SIG-M5 (cell line): Measurements from ENCODE around the gene ELMO1.

Source experiments
- DNase-seq: peaks from one replicate; lab custom pipeline; 2025; lab: John Stamatoyannopoulos, UW

The ELMO1 gene

GRCh38 chr7:37408291-37409228 is 40.1 kb downstream of the ELMO1 start:
- no peak for DNase-seq

- DNase-seq, result no peak
Measured at GRCh38 chr7:37405603-37406122, 43.0 kb downstream of the ELMO1 start.

- no peak for DNase-seq
Measured at GRCh38 chr7:37405128-37405527, 43.5 kb downstream of the ELMO1 start.

- no peak for DNase-seq
Measured at GRCh38 chr7:37399876-37400421, 48.7 kb downstream of the ELMO1 start.

GRCh38 chr7:37398403-37398802 is 50.3 kb downstream of the ELMO1 start:
- no peak for DNase-seq

- DNase-seq, result no peak
Measured at GRCh38 chr7:37395618-37396259, 52.9 kb downstream of the ELMO1 start.

GRCh38 chr7:37394158-37394557 is 54.5 kb downstream of the ELMO1 start:
- no peak for DNase-seq

- DNase-seq, result no peak
Measured at GRCh38 chr7:37393476-37393875, 55.2 kb downstream of the ELMO1 start.

GRCh38 chr7:37392673-37393017 is 56.0 kb downstream of the ELMO1 start:
- no peak for DNase-seq

- no peak for DNase-seq
Measured at GRCh38 chr7:37391791-37392672, 56.6 kb downstream of the ELMO1 start.

GRCh38 chr7:37390114-37390513 is 58.5 kb downstream of the ELMO1 start:
- no peak for DNase-seq

- DNase-seq, result no peak
Measured at GRCh38 chr7:37388811-37389210, 59.9 kb downstream of the ELMO1 start.

GRCh38 chr7:37385787-37386186 is 62.9 kb downstream of the ELMO1 start:
- DNase-seq, result no peak

- DNase-seq, result no peak
Measured at GRCh38 chr7:37382546-37383088, 66.0 kb downstream of the ELMO1 start.

- no peak for DNase-seq
Measured at GRCh38 chr7:37380831-37381230, 67.8 kb downstream of the ELMO1 start.

GRCh38 chr7:37379546-37380277 is 69.0 kb downstream of the ELMO1 start:
- DNase-seq, result no peak

GRCh38 chr7:37377231-37377630 is 71.4 kb downstream of the ELMO1 start:
- DNase-seq, result no peak

- no peak for DNase-seq
Measured at GRCh38 chr7:37376386-37376785, 72.3 kb downstream of the ELMO1 start.

- no peak for DNase-seq
Measured at GRCh38 chr7:37372750-37373149, 75.9 kb downstream of the ELMO1 start.

GRCh38 chr7:37371755-37372154 is 76.9 kb downstream of the ELMO1 start:
- DNase-seq, result no peak

GRCh38 chr7:37369906-37370305 is 78.8 kb downstream of the ELMO1 start:
- DNase-seq, result no peak
